ENCODE measurements around the gene ATL3. TPM values are rescaled to one million over a fixed set of nuclear protein-coding genes. Genes with fewer than 3 reads are reported as not detected.

Gene ATL3
- total and polyA plus RNA-seq, 2 of the 13 experiments (the other 11 are each of a cell fraction or from before 2014, with no cell fraction given): not detected

DNA sequence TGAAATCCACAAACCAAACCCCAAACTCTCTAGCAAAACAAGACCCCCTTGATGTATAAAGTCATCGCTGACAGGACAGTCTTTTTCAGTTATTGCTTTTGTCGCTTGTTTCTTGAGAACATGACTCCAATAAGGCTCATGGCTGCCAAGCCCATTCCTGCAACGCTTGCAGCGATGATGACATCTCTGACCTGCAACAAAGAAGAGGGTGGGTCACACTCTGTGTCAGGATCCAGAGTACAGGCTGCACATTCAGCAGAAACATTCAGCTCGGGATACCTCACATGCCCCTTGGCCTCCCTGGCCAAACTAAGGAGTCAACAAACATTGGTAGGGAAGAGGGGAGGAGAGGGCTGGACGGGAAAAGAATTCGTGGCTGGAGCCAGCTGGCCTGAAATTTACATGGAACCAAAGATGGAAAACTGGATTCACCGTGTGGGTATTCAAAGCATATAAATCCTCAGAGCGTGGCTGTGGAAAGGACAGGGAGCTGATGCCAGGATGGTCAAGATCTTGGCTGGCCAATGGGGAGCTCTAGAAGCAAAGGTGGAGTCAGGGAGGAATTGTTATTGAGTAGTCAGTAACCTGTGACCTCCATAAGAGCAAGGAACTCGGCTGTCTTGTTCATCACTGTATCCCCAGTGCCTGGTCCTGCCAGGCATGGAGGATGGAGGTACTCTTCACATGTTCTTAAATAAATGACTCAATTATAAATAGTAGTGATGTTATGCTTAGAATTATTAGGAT lies 96.1 kb downstream of the ATL3 start (continued):
- TF ChIP-seq, protein P1, sequence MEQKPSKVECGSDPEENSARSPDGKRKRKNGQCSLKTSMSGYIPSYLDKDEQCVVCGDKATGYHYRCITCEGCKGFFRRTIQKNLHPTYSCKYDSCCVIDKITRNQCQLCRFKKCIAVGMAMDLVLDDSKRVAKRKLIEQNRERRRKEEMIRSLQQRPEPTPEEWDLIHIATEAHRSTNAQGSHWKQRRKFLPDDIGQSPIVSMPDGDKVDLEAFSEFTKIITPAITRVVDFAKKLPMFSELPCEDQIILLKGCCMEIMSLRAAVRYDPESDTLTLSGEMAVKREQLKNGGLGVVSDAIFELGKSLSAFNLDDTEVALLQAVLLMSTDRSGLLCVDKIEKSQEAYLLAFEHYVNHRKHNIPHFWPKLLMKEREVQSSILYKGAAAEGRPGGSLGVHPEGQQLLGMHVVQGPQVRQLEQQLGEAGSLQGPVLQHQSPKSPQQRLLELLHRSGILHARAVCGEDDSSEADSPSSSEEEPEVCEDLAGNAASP (CRISPR knock-in tag; IDR thresholded peaks at IDR 0.05; ENCODE audit: borderline replicate concordance): peak; percentile 85; the same call in 1 of the 2 replicates
- no peak for TF ChIP-seq PHF21A (CRISPR knock-in tag; IDR thresholded peaks at IDR 0.05)
- TF ChIP-seq ZNF350 (CRISPR knock-in tag; IDR thresholded peaks at IDR 0.05; ENCODE audit: borderline replicate concordance, low read depth): peak; percentile 13; the same call in 1 of the 2 replicates
- 0 out of 2 replicates have a peak, but pooled peaks have one; percentile 42 for TF ChIP-seq NR2F6 (IDR thresholded peaks at IDR 0.05)
- TF ChIP-seq NR2F6 (CRISPR knock-in tag; IDR thresholded peaks at IDR 0.05): peak; percentile 58; the same call in 1 of the 2 replicates
- 0 out of 2 replicates have a peak, but pooled peaks have one; percentile 6 for TF ChIP-seq KMT2A (CRISPR knock-in tag; IDR thresholded peaks at IDR 0.05)
- no peak for TF ChIP-seq RXRB (CRISPR knock-in tag; IDR thresholded peaks at IDR 0.05; ENCODE audit: borderline replicate concordance)
- TF ChIP-seq, protein P2, sequence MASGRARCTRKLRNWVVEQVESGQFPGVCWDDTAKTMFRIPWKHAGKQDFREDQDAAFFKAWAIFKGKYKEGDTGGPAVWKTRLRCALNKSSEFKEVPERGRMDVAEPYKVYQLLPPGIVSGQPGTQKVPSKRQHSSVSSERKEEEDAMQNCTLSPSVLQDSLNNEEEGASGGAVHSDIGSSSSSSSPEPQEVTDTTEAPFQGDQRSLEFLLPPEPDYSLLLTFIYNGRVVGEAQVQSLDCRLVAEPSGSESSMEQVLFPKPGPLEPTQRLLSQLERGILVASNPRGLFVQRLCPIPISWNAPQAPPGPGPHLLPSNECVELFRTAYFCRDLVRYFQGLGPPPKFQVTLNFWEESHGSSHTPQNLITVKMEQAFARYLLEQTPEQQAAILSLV (CRISPR knock-in tag; IDR thresholded peaks at IDR 0.05; ENCODE audit: borderline replicate concordance): peak; percentile 55; the same call in 1 of the 2 replicates
- TF ChIP-seq, protein P3, sequence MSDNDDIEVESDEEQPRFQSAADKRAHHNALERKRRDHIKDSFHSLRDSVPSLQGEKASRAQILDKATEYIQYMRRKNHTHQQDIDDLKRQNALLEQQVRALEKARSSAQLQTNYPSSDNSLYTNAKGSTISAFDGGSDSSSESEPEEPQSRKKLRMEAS (IDR thresholded peaks at IDR 0.05): peak; percentile 27; the same call in 1 of the 2 replicates
- TF ChIP-seq CEBPG (CRISPR knock-in tag; IDR thresholded peaks at IDR 0.05): peak; percentile 84
- TF ChIP-seq, protein P4, sequence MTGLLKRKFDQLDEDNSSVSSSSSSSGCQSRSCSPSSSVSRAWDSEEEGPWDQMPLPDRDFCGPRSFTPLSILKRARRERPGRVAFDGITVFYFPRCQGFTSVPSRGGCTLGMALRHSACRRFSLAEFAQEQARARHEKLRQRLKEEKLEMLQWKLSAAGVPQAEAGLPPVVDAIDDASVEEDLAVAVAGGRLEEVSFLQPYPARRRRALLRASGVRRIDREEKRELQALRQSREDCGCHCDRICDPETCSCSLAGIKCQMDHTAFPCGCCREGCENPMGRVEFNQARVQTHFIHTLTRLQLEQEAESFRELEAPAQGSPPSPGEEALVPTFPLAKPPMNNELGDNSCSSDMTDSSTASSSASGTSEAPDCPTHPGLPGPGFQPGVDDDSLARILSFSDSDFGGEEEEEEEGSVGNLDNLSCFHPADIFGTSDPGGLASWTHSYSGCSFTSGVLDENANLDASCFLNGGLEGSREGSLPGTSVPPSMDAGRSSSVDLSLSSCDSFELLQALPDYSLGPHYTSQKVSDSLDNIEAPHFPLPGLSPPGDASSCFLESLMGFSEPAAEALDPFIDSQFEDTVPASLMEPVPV (CRISPR knock-in tag; IDR thresholded peaks at IDR 0.05): no peak
- TF ChIP-seq, protein P5, sequence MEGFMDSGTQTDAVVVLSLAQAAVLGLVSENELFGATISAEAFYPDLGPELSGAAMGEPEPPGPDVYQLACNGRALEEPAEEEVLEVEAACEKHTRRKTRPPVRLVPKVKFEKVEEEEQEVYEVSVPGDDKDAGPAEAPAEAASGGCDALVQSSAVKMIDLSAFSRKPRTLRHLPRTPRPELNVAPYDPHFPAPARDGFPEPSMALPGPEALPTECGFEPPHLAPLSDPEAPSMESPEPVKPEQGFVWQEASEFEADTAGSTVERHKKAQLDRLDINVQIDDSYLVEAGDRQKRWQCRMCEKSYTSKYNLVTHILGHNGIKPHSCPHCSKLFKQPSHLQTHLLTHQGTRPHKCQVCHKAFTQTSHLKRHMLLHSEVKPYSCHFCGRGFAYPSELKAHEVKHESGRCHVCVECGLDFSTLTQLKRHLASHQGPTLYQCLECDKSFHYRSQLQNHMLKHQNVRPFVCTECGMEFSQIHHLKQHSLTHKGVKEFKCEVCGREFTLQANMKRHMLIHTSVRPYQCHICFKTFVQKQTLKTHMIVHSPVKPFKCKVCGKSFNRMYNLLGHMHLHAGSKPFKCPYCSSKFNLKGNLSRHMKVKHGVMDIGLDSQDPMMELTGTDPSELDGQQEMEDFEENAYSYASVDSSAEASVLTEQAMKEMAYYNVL (CRISPR knock-in tag; IDR thresholded peaks at IDR 0.05; ENCODE audit: borderline replicate concordance): no peak
- TF ChIP-seq ZNF749 (CRISPR knock-in tag; IDR thresholded peaks at IDR 0.05; ENCODE audit: borderline replicate concordance): 0 out of 2 replicates have a peak, but pooled peaks have one; percentile 43
- peak; percentile 58; the same call in 1 of the 2 replicates for TF ChIP-seq FOXJ3 (CRISPR knock-in tag; IDR thresholded peaks at IDR 0.05; ENCODE audit: borderline replicate concordance)
- TF ChIP-seq, protein P6, sequence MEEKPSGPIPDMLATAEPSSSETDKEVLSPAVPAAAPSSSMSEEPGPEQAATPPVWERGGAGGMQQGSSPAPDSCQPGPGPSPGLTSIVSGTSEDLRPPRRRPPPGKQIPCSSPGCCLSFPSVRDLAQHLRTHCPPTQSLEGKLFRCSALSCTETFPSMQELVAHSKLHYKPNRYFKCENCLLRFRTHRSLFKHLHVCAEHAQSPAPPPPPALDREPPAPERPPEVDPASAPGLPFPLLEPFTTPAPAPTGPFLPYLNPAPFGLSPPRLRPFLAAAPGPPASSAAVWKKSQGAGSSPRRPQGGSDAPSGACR (CRISPR knock-in tag; IDR thresholded peaks at IDR 0.05): no peak
- peak; percentile 42; the same call in 1 of the 2 replicates for TF ChIP-seq HDAC2 (CRISPR knock-in tag; IDR thresholded peaks at IDR 0.05)
- no peak for TF ChIP-seq ZNF879 (CRISPR knock-in tag; IDR thresholded peaks at IDR 0.05)
- TF ChIP-seq IKZF1 (IDR thresholded peaks at IDR 0.05): no peak
- TF ChIP-seq CHD4 (IDR thresholded peaks at IDR 0.05; ENCODE audit: borderline replicate concordance, low read length): 0 out of 2 replicates have a peak, but pooled peaks have one; percentile 54
- TF ChIP-seq FOSL2 (CRISPR knock-in tag; IDR thresholded peaks at IDR 0.05): peak; percentile 47
- 0 out of 2 replicates have a peak, but pooled peaks have one; percentile 25 for TF ChIP-seq ZSCAN21 (CRISPR knock-in tag; IDR thresholded peaks at IDR 0.05; ENCODE audit: borderline replicate concordance)
- TF ChIP-seq TSC22D2 (CRISPR knock-in tag; IDR thresholded peaks at IDR 0.05; ENCODE audit: borderline replicate concordance): no peak
- TF ChIP-seq IKZF4 (CRISPR knock-in tag; IDR thresholded peaks at IDR 0.05; ENCODE audit: borderline replicate concordance, low read depth, not compliant biosample characterization): peak; percentile 55

Measured in HepG2 (cell line).